H1 (cell line): ENCODE data around the gene CSNK1A1. TPM values are rescaled to one million over a fixed set of nuclear protein-coding genes. Genes with fewer than 3 reads are reported as not detected.

Experiments
- CTCF ChIA-PET: fragments of 300-600 bp; sonication (Branson Sonifier 250); formaldehyde crosslinking; loops from one replicate; lab custom pipeline; 2021; ENCODE audit not compliant: partially characterized antibody; lab: Charles Lee
- POLR2A ChIA-PET: fragments of 300-600 bp; sonication (Branson Sonifier 250); formaldehyde crosslinking; loops from one replicate; lab custom pipeline; 2021; ENCODE audit warnings: inconsistent platforms; ENCODE audit not compliant: partially characterized antibody; lab: Charles Lee
- DNase-seq, 2 experiments: peaks; one replicate each; pipeline versions ENCODE4 v3.0.0 to v3.0.0-alpha.2; 2010 to 2022; ENCODE audit warnings: low spot score in 2 of 2, low read depth in 1 of 2, mixed read lengths in 1 of 2
- FAIRE-seq: peaks from 2 replicates; lab custom pipeline; 2011; peaks lifted over from hg19 to GRCh38; lab: Jason Lieb, UNC
- H2AFZ ChIP-seq: 2 replicates; pipeline ENCODE4 v1.8.1; 2012; ENCODE audit warnings: low read length, inconsistent platforms
- H2AK5ac ChIP-seq: 2 replicates; pipeline ENCODE4 v1.6.1; 2013; ENCODE audit warnings: low read depth, low read length
- H2BK120ac ChIP-seq: replicated peaks from 2 replicates; pipeline ENCODE3; 2013; ENCODE audit warnings: low read depth, low read length, inconsistent platforms
- H2BK12ac ChIP-seq: 2 replicates; pipeline ENCODE4 v1.6.1; 2013; ENCODE audit warnings: low read depth, low read length
- H2BK15ac ChIP-seq: 2 replicates; pipeline ENCODE4 v1.6.1; 2013; ENCODE audit warnings: low read length
- H2BK20ac ChIP-seq: 2 replicates; pipeline ENCODE4 v1.6.1; 2013; ENCODE audit warnings: low read length
- H2BK5ac ChIP-seq: 2 replicates; pipeline ENCODE4 v1.6.1; 2013; ENCODE audit warnings: low read depth, low read length
- H3K14ac ChIP-seq: 2 replicates; pipeline ENCODE4 v1.6.1; 2013; ENCODE audit warnings: inconsistent platforms; ENCODE audit not compliant: insufficient read length
- H3K18ac ChIP-seq: 2 replicates; pipeline ENCODE4 v1.6.1; 2013; ENCODE audit warnings: low read length; ENCODE audit errors: extremely low read depth
- H3K23ac ChIP-seq: 2 replicates; pipeline ENCODE4 v1.6.1; 2013; ENCODE audit warnings: inconsistent platforms; ENCODE audit not compliant: insufficient read length
- H3K23me2 ChIP-seq: 2 replicates; pipeline ENCODE4 v1.6.1; 2013; ENCODE audit warnings: low read depth, low read length
- H3K27ac ChIP-seq: 2 replicates; pipeline ENCODE4 v1.6.1; 2011; ENCODE audit warnings: low read depth, low read length, inconsistent platforms
- H3K27me3 ChIP-seq, 4 experiments: replicated peaks in 1 of 4; 1 replicate in 1 of 4; 2 replicates in 3 of 4; pipeline versions ENCODE4 v1.6.1 to v1.8.1; 2011 to 2013; ENCODE audit warnings: low read length in 3 of 4, mild to moderate bottlenecking in 3 of 4, inconsistent platforms in 2 of 4, mixed read lengths in 2 of 4, moderate library complexity in 1 of 4; ENCODE audit not compliant: control insufficient read depth in 3 of 4, insufficient read depth in 3 of 4; ENCODE audit errors: extremely low read depth in 1 of 4
- H3K36me3 ChIP-seq, 4 experiments: 2 replicates each; pipeline versions ENCODE4 v1.6.1 to v1.8.1; 2011 to 2013; ENCODE audit warnings: mild to moderate bottlenecking in 4 of 4, low read length in 3 of 4, moderate library complexity in 2 of 4, control low read depth in 1 of 4, inconsistent platforms in 1 of 4; ENCODE audit not compliant: insufficient read depth in 4 of 4, control insufficient read depth in 2 of 4
- H3K4ac ChIP-seq: replicated peaks from 2 replicates; pipeline ENCODE3; 2013; ENCODE audit warnings: low read length, low read depth, mixed read lengths, inconsistent platforms; ENCODE audit not compliant: insufficient read length
- H3K4me1 ChIP-seq, 4 experiments: replicated peaks in 1 of 4; 1 replicate in 1 of 4; 2 replicates in 3 of 4; pipeline versions ENCODE4 v1.6.1 to v1.8.1; 2011 to 2013; ENCODE audit warnings: low read length in 3 of 4, inconsistent platforms in 2 of 4, mixed read lengths in 1 of 4; ENCODE audit not compliant: insufficient read depth in 4 of 4, control insufficient read depth in 3 of 4
- H3K4me2 ChIP-seq, 2 experiments: 2 replicates each; pipeline versions ENCODE4 v1.6.1 to v1.8.1; 2011 to 2013; ENCODE audit warnings: low read depth in 2 of 2, low read length in 2 of 2, control low read depth in 1 of 2, inconsistent platforms in 1 of 2, mild to moderate bottlenecking in 1 of 2; ENCODE audit not compliant: insufficient read depth in 1 of 2
- H3K4me3 ChIP-seq, 4 experiments: fragments of 200-600, 300-600 bp in 1 of 4; sonication (generic), shearing (Covaris generic), sonication (Bioruptor Twin) in 1 of 4; 2 replicates each; pipeline versions ENCODE4 v1.5.1 to v1.8.1; 2011 to 2016; ENCODE audit warnings: low read length in 4 of 4, low read depth in 3 of 4, control low read depth in 2 of 4, inconsistent platforms in 2 of 4, mild to moderate bottlenecking in 2 of 4, mixed read lengths in 1 of 4, moderate library complexity in 1 of 4; ENCODE audit not compliant: insufficient read depth in 2 of 4; ENCODE audit errors: extremely low read depth in 1 of 4
- H3K56ac ChIP-seq: replicated peaks from 2 replicates; pipeline ENCODE3; 2013; ENCODE audit warnings: low read depth, mild to moderate bottlenecking, mixed read lengths, low read length, inconsistent platforms; ENCODE audit not compliant: insufficient read length
- H3K79me1 ChIP-seq: 2 replicates; pipeline ENCODE4 v1.6.1; 2013; ENCODE audit warnings: low read depth, low read length, control low read depth
- H3K79me2 ChIP-seq, 2 experiments: 2 replicates each; pipeline versions ENCODE4 v1.6.1 to v1.8.1; 2012 to 2013; ENCODE audit warnings: low read length in 2 of 2, mild to moderate bottlenecking in 2 of 2, inconsistent platforms in 1 of 2; ENCODE audit not compliant: insufficient read depth in 2 of 2, control insufficient read depth in 1 of 2
- H3K9ac ChIP-seq, 4 experiments: replicated peaks in 1 of 4; 1 replicate in 1 of 4; 2 replicates in 3 of 4; pipeline versions ENCODE4 v1.6.1 to v1.8.1; 2011 to 2013; ENCODE audit warnings: low read depth in 3 of 4, low read length in 3 of 4, control low read depth in 2 of 4, mild to moderate bottlenecking in 2 of 4, moderate library complexity in 2 of 4, inconsistent platforms in 1 of 4; ENCODE audit errors: extremely low read depth in 1 of 4
- H3K9me3 ChIP-seq, 2 experiments: 2 replicates each; pipeline versions ENCODE4 v1.6.1 to v1.8.1; 2012 to 2013; ENCODE audit warnings: mild to moderate bottlenecking in 2 of 2, moderate library complexity in 2 of 2, control low read depth in 1 of 2, inconsistent platforms in 1 of 2, low read depth in 1 of 2, low read length in 1 of 2, mixed read lengths in 1 of 2; ENCODE audit not compliant: insufficient read depth in 2 of 2
- H4K20me1 ChIP-seq, 2 experiments: replicated peaks in 1 of 2; 2 replicates each; pipeline versions ENCODE3 to v1.8.1; 2011 to 2013; ENCODE audit warnings: inconsistent platforms in 2 of 2, low read length in 2 of 2, mild to moderate bottlenecking in 1 of 2; ENCODE audit not compliant: insufficient read depth in 2 of 2, control insufficient read depth in 1 of 2
- H4K5ac ChIP-seq: 2 replicates; pipeline ENCODE4 v1.6.1; 2013; ENCODE audit warnings: low read length, low read depth, mixed read lengths, inconsistent platforms; ENCODE audit not compliant: insufficient read length
- H4K8ac ChIP-seq: 2 replicates; pipeline ENCODE4 v1.8.0; 2013; ENCODE audit warnings: mild to moderate bottlenecking, moderate library complexity, low read length, inconsistent platforms; ENCODE audit not compliant: insufficient read depth; ENCODE audit errors: extremely low read depth
- H4K91ac ChIP-seq: replicated peaks from 2 replicates; pipeline ENCODE3; 2013; ENCODE audit warnings: low read length, mixed read lengths, inconsistent platforms; ENCODE audit not compliant: insufficient read length
- CBX5 ChIP-seq: fragments of 300-800, 300-1000 bp; sonication (generic); IDR thresholded peaks from 2 replicates; pipeline ENCODE4 v1.7.1; 2016; ENCODE audit warnings: antibody characterized with exemption, low read length, low read depth
- CHD2 ChIP-seq: IDR thresholded peaks from 2 replicates; pipeline ENCODE4 v1.6.1; 2012; ENCODE audit warnings: low read length, improper control_type of control experiment
- RFX5 ChIP-seq: IDR thresholded peaks from 2 replicates; pipeline ENCODE4 v1.6.1; 2011; ENCODE audit warnings: low read depth, low read length, improper control_type of control experiment, borderline replicate concordance
- YY1 ChIP-seq: IDR thresholded peaks from 2 replicates; pipeline ENCODE4 v1.6.1; 2011; ENCODE audit warnings: low read depth, mild to moderate bottlenecking, low read length
- WGBS, 2 experiments: shearing (Covaris generic) in 1 of 2; methylation state at CpG; one replicate each; pipeline versions ENCODE4 v1.1.6 to v1.1.7; 2013 to 2015; ENCODE audit warnings: low lambda C conversion rate in 2 of 2, mixed read lengths in 2 of 2, inconsistent platforms in 1 of 2, low coverage in 1 of 2, missing lambda C conversion rate in 1 of 2; ENCODE audit not compliant: insufficient replicate concordance in 2 of 2, insufficient coverage in 1 of 2, insufficient read length in 1 of 2; ENCODE audit errors: extremely low coverage in 1 of 2, missing lambda C conversion rate in 1 of 2; 5-methylcytosine and 5-hydroxymethylcytosine counted together
- polyA plus RNA-seq, 7 experiments: library from polyadenylated mRNA; depleted of rRNA in 3 of 7; stranded (reverse) in 5 of 7; unstranded in 2 of 7; fragments of >200 nt in 5 of 7; fragments of 200-250 nt in 2 of 7; gene quantifications; 1 replicate in 5 of 7; 2 replicates in 1 of 7; 4 replicates in 1 of 7; pipeline versions ENCODE4 v1.2.1 to v1.2.3, GENCODE V29; 2011 to 2013; ENCODE audit warnings: missing spikeins in 2 of 7, mixed read lengths in 2 of 7
- total RNA-seq: library from RNA; stranded (reverse); fragmentation: NEBNext Ultra II Directional; extraction: Animal tissue kit (Norgen Biotek cat#: 25700); gene quantifications from 2 replicates; pipeline ENCODE4 v1.2.1, GENCODE V29; 2021

CSNK1A1 gene
- total and polyA plus RNA-seq, 2 of the 8 experiments (the other 6 are each of a cell fraction or from before 2014, with no cell fraction given) = 61.2 to 244 TPM

- no peak overlapping the region for H2AK5ac ChIP-seq
- peaks cover 0 to 15% (median 10%) of the 10 kb centered on the region in 4 experiments; a peak in 5 of 7 replicates for H3K4me1 ChIP-seq
- no peak overlapping the region for H2BK15ac ChIP-seq
- H3K56ac ChIP-seq = no peak overlapping the region
- H3K27ac ChIP-seq = no peak overlapping the region
- H3K9ac ChIP-seq = no peak overlapping the region
- peaks cover 5 to 42% (median 7%) of the 10 kb centered on the region in 4 experiments for H3K36me3 ChIP-seq
- 82% methylated on average over 5 of the region's 5 CpGs; no CpG with 5 or more reads in 1 of the 2 experiments for WGBS, 2 experiments
- no peak overlapping the region for H3K4me3 ChIP-seq
- no peak overlapping the region for H3K18ac ChIP-seq
- no peak overlapping the region for H4K91ac ChIP-seq
- peak overlapping the region; percentile 47 for H4K5ac ChIP-seq
- no peak overlapping the region for H2BK20ac ChIP-seq
- H4K8ac ChIP-seq = no peak overlapping the region; the same call in 1 of the 2 replicates
- H2BK120ac ChIP-seq = no peak overlapping the region
- no peak overlapping the region for H3K14ac ChIP-seq
- H3K4ac ChIP-seq = no peak overlapping the region
- ChIA-PET CTCF (interaction anchor here (1.0 to 1.7 kb wide), 3 partner anchors 47 to 136 kb away, joined by 4 to 5 read pairs (median 4); no protein-coding TSS in a partner anchor), POLR2A (interaction anchor here (6.7 kb wide), 1 partner anchor 30 kb away, joined by 65 read pairs; the partner anchor contains the start of gene CSNK1A1)
- H2BK5ac ChIP-seq = no peak overlapping the region
- no peak overlapping the region for H2AFZ ChIP-seq
- H3K9me3 ChIP-seq = no peaks in the 10 kb centered on the region
- no peak overlapping the region for H2BK12ac ChIP-seq
- H4K20me1 ChIP-seq = peaks cover 11 to 17% of the 10 kb centered on the region in 2 experiments
- no peak overlapping the region; a peak in 1 of 4 replicates for H3K4me2 ChIP-seq
- FAIRE-seq (no peak), DNase-seq (no peak)
- peaks cover 10 to 93% of the 10 kb centered on the region in 2 experiments; a peak in 3 of 4 replicates for H3K79me2 ChIP-seq
- H3K23me2 ChIP-seq = no peaks in the 10 kb centered on the region
- H3K79me1 ChIP-seq = no peaks in the 10 kb centered on the region; the same call in 1 of the 2 replicates
- no peak overlapping the region for H3K23ac ChIP-seq
- TF ChIP-seq CBX5 (no peak), YY1 (0 out of 2 replicates have a peak, but pooled peaks have one; percentile 8), CHD2 (no peak), RFX5 (no peak)
- H3K27me3 ChIP-seq = no peaks in the 10 kb centered on the region
Measured at GRCh38 chr5:149517461-149518122, 33.6 kb downstream of the CSNK1A1 start.
